CD4-positive, alpha-beta T cell treated with Interleukin-15 for 4 hours (primary cell): ENCODE data around the gene CHST15.

Experiments
- DNase-seq: peaks from one replicate; pipeline ENCODE4 v3.0.0-alpha.2; 2020; ENCODE audit warnings: low spot score

The CHST15 gene

DNA sequence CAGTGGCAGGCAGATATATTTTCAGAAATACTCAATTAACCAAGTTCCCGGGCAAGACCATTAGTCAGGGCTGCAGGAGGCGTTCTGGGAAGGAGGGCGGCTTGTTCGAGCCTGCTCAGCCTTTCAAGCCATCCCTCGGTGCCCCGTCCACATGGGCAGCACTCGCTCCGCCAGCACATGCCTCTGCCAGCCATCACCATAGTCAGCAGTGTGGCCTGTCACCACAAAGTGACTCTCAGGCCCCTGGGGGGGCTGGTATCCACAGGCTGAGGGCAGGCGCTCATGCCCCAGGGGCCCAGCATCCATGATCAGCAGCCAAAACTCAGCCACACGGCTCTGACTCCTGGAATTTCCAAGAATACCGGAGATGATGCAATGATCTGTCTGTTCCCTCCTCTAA lies 81.9 kb downstream of the CHST15 start:
- DNase-seq: no peak

DNA sequence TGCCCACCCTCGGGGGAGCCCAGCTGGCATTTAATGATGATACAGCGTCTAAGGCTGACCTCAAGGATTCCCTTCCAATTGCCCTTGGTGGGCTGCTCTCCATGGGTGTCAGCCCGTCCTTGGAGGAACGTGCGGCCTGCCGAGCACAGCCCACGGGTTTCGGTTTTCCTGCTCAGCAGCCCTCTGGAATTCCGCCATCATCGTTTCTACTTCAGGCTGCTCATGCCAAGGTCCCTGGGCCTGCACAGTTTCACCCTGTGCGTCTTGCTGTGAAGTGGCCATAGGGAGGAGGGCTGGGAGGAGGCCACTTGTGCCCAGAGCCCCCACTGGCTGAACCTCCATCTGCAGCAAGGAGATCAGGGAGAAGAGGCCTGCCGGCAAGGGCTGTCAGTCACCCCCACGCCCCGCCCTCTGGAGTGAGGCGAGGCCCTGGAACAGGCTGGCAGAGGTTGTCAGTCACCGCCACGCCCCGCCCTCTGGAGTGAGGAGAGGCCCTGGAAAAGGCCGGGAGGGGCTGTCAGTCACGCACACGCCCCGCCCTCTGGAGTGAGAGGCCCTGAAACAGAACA lies 82.8 kb downstream of the CHST15 start:
- no peak for DNase-seq

DNA sequence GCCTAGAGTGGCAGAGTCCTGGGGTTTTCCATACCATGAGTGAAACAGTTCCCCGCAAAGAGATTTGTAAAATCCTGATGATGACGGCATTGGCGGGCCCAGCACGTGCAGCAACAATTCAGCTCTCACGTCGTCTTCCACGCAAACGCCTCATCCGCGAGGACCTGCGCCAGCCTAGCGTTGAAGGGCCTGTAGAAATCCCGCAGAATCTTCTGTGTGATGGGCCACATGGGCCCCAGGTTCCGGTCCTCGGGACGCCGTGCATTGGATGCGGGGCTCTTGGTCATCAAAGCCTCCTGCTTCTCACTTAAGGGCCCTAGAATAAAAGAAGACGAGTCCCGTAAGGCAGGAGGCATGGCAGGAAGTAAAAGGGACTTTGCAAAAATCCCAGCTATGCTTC lies 83.4 kb downstream of the CHST15 start:
- DNase-seq: no peak

- DNase-seq: no peak
Observed at GRCh38 chr10:124009231-124010015, 84.0 kb downstream of the CHST15 start.

GRCh38 chr10:124008681-124009080 lies 84.7 kb downstream of the CHST15 start:
- no peak for DNase-seq

- no peak for DNase-seq
Observed at GRCh38 chr10:124008187-124008586, 85.2 kb downstream of the CHST15 start.

DNA sequence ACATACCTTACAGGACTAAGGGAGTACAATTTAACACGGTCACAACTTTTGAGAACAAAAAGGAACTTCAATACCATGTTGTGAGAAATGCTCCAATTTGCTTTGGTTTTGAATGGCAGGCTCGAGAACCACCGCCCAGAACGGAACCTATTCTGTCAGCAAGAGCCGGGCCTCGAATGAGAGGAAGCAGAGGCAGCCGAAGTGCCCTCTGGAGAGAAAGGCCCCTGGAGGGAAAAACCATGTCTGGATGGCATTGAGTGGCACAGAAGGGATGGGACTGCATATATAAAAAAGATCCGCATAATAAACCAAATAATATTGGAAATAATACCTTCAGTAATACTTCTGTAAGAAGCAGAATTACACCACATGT lies 85.6 kb downstream of the CHST15 start:
- no peak for DNase-seq

DNA sequence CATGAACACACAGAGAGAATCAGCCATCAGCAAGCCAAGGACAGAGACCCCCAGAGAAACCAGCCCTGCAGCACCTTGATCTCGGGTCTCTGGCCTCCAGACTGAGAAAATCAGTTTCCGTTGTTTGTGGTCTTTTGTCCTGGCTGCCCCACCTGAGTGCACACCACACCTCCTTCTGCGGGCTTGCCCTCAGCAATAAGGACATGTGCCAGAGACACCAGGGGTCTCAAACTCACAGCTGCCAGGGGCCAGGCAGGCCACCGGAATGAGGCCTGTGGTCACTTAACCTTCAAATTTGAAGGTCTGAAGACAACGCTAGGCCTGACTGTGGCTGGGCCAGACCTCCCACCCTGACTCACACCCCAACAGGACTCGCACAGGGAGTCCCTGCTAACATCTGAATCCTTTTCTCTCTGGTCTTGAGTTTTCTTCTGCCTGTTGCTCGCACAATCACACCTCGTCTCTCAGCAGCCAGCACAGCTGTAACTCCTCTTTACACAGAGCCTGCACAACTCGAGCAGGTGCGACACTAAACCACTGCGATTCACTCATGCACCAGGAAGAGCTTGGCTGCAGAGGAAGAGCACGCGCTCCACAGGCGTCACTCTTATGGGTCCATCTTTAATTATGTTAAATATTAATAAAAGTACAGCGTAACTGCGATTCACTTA lies 86.2 kb downstream of the CHST15 start:
- no peak for DNase-seq

GRCh38 chr10:124006526-124006925 lies 86.9 kb downstream of the CHST15 start:
- no peak for DNase-seq

- DNase-seq: no peak
Observed at GRCh38 chr10:124005991-124006392, 87.4 kb downstream of the CHST15 start.

DNA sequence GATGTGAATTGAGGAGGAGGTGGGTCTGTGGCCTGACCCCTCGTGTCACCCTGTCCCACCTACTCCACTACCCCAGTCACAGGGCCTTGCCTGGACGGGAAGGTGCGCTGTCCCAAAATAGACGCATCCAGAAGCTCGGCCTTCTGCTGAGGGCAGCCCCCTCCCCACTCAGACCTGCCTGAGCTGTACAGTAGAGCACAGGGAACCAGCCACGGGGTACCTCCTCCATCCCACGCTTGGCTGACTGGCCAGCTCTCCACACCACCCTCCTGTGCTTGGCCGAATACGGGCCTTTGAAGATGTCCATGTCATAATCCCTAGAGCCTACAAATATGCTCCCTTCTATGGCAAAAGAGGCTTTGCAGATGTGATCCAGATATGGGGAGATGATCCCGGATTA lies 88.3 kb downstream of the CHST15 start:
- no peak for DNase-seq

- DNase-seq: no peak
Observed at GRCh38 chr10:124004663-124005004, 88.8 kb downstream of the CHST15 start.

GRCh38 chr10:124003871-124004662 lies 89.3 kb downstream of the CHST15 start:
- DNase-seq: no peak

- DNase-seq: no peak
Observed at GRCh38 chr10:124003481-124003870, 89.9 kb downstream of the CHST15 start.

- DNase-seq: no peak
Observed at GRCh38 chr10:124003070-124003419, 90.4 kb downstream of the CHST15 start.

GRCh38 chr10:124002391-124003069 lies 90.9 kb downstream of the CHST15 start:
- DNase-seq: no peak

DNA sequence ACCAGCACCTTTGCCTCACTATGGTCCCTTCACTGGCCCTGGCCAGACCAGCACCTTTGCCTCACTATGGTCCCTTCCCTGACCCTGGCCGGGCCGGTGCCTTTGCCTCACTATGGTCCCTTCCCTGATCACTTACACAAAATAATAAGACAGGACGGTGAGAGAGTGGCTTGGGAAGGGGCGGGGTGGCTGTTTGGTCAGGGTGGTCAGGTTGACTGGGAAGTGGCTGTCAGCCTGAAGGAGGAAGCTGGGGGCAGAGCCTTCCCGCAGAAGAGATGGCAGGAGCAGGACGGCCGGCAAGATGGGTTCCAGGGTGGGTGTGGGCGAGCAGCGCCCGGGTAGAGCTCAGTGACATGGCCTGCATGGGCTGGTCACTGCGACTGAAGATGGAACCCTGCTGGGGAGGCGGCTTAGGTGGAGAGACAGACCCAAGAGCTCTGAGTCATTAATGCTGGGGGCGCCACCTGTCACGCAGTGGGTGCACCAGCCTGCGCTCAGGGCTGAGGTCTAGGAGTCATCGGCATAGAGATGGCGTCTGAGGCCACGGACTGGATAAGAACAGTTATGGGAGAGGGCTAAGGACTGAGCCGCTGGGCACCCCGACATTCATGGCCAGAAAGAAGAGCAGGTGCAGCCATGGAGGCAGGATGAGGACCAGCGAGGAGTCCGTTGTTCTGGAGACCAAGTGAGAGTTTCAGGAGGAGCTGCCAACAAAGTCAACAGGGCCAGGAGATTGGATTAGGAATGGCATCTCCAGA lies 91.8 kb downstream of the CHST15 start:
- no peak for DNase-seq

DNA sequence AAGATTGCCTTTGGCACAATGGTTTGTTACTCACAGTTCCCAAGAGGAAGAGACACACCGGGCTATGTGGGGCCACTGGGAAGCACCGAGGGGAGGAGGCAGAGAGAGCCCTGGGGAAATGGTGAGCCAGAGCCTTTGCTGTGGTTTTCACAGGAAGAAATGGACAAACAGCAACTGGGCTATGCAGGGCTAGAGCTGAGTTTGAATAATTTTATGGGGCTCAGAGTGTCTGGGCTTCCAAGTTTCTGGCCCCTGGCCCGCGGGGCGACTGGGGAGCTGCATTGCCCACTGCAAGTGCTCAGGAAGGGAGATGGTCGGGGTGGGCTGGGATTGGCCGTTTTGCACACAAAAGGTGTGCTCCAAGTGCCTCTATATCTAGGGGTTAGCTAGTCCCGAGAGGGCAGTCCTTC lies 92.6 kb downstream of the CHST15 start:
- DNase-seq: no peak

GRCh38 chr10:123999956-124000615 lies 93.3 kb downstream of the CHST15 start:
- DNase-seq: no peak

- DNase-seq: no peak
Observed at GRCh38 chr10:123999261-123999660, 94.1 kb downstream of the CHST15 start.
